Upper lobe of left lung (tissue), 4 donors: ENCODE results near the gene SPTAN1.

Source experiments
- CTCF ChIP-seq, 6 experiments: fragments of 450-650 bp in 4 of 6; fragments of 200-600 bp in 2 of 6; sonication (generic) in 2 of 6; IDR thresholded peaks; one replicate each; pipeline ENCODE4 v1.5.1; 2016 to 2019; ENCODE audit warnings: antibody characterized with exemption in 6 of 6
- EP300 ChIP-seq, 4 donors: sonication (generic); formaldehyde crosslinking; IDR thresholded peaks; one replicate each; pipeline ENCODE4 v1.5.1; 2017; ENCODE audit warnings: antibody characterized with exemption in 4 of 4, control low read depth in 2 of 4
- POLR2A ChIP-seq, 4 donors: fragments of 450-650 bp; IDR thresholded peaks; one replicate each; pipeline ENCODE4 v1.5.1; 2016 to 2017; ENCODE audit warnings: antibody characterized with exemption in 4 of 4, mild to moderate bottlenecking in 2 of 4
- POLR2AphosphoS5 ChIP-seq, 2 donors: sonication (generic); formaldehyde crosslinking; IDR thresholded peaks; one replicate each; pipeline ENCODE4 v1.5.1; 2017; ENCODE audit warnings: antibody characterized with exemption in 2 of 2

- TF ChIP-seq POLR2A (IDR thresholded peaks at IDR 0.05), result no peak
- no peak for TF ChIP-seq CTCF (IDR thresholded peaks at IDR 0.05)
- TF ChIP-seq POLR2AphosphoS5 (IDR thresholded peaks at IDR 0.05), result no peak
- TF ChIP-seq EP300 (IDR thresholded peaks at IDR 0.05), result no peak
Observed at GRCh38 chr9:128632066-128632465, 79.7 kb downstream of the SPTAN1 start.
